ENCODE measurements around the gene MCTP2.
A peak's percentile ranks its signal among the peaks of the same experiment; 100 is the strongest.

Gene MCTP2

GRCh38 chr15:94360251-94360685 lies 128.9 kb downstream of the MCTP2 start:
- no peak for DNase-seq

- DNase-seq, result peak; percentile 44
Measured at GRCh38 chr15:94362385-94363092, 131.2 kb downstream of the MCTP2 start.

GRCh38 chr15:94363382-94363781 lies 132.0 kb downstream of the MCTP2 start:
- no peak for DNase-seq

GRCh38 chr15:94366781-94367180 lies 135.4 kb downstream of the MCTP2 start:
- DNase-seq, result peak; percentile 96

GRCh38 chr15:94367726-94368535 lies 136.6 kb downstream of the MCTP2 start:
- peak; percentile 55 for DNase-seq

- DNase-seq, result peak; percentile 92
Measured at GRCh38 chr15:94370206-94370935, 139.0 kb downstream of the MCTP2 start.

GRCh38 chr15:94370936-94371285 lies 139.6 kb downstream of the MCTP2 start:
- no peak for DNase-seq

- no peak for DNase-seq
Measured at GRCh38 chr15:94372821-94373220, 141.5 kb downstream of the MCTP2 start.

GRCh38 chr15:94375997-94376396 lies 144.6 kb downstream of the MCTP2 start:
- peak; percentile 51 for DNase-seq

GRCh38 chr15:94379986-94380385 lies 148.6 kb downstream of the MCTP2 start:
- DNase-seq, result no peak

- no peak for DNase-seq
Measured at GRCh38 chr15:94380798-94381197, 149.4 kb downstream of the MCTP2 start.

- no peak for DNase-seq
Measured at GRCh38 chr15:94381384-94381783, 150.0 kb downstream of the MCTP2 start.

GRCh38 chr15:94383041-94383440 lies 151.7 kb downstream of the MCTP2 start:
- no peak for DNase-seq

- DNase-seq, result no peak
Measured at GRCh38 chr15:94383706-94384105, 152.3 kb downstream of the MCTP2 start.

- no peak for DNase-seq
Measured at GRCh38 chr15:94385441-94385840, 154.1 kb downstream of the MCTP2 start.

GRCh38 chr15:94386351-94386750 lies 155.0 kb downstream of the MCTP2 start:
- DNase-seq, result no peak

- no peak for DNase-seq
Measured at GRCh38 chr15:94387442-94387841, 156.1 kb downstream of the MCTP2 start.

GRCh38 chr15:94387849-94388441 lies 156.6 kb downstream of the MCTP2 start:
- DNase-seq, result no peak

GRCh38 chr15:94395640-94396039 lies 164.3 kb downstream of the MCTP2 start:
- DNase-seq, result peak; percentile 23

GRCh38 chr15:94397337-94397736 lies 166.0 kb downstream of the MCTP2 start:
- DNase-seq, result no peak

- DNase-seq, result no peak
Measured at GRCh38 chr15:94398001-94398400, 166.6 kb downstream of the MCTP2 start.

- no peak for DNase-seq
Measured at GRCh38 chr15:94400526-94401298, 169.4 kb downstream of the MCTP2 start.

Measured in NCI-H69 (cell line).